NT2/D1 (cell line): ENCODE results near the gene SLC17A5.

ENCODE experiments used
- SUZ12 ChIP-seq: IDR thresholded peaks from 2 replicates; pipeline ENCODE4 v1.6.1; 2011; ENCODE audit not compliant: insufficient read length, insufficient read depth; ENCODE audit errors: extremely low read depth
- YY1 ChIP-seq: IDR thresholded peaks from 2 replicates; pipeline ENCODE4 v1.6.1; 2011; ENCODE audit not compliant: insufficient read length, insufficient read depth
- ZNF274 ChIP-seq: IDR thresholded peaks from 2 replicates; pipeline ENCODE4 v1.6.1; 2011; ENCODE audit warnings: mild to moderate bottlenecking, low read depth, low read length

DNA sequence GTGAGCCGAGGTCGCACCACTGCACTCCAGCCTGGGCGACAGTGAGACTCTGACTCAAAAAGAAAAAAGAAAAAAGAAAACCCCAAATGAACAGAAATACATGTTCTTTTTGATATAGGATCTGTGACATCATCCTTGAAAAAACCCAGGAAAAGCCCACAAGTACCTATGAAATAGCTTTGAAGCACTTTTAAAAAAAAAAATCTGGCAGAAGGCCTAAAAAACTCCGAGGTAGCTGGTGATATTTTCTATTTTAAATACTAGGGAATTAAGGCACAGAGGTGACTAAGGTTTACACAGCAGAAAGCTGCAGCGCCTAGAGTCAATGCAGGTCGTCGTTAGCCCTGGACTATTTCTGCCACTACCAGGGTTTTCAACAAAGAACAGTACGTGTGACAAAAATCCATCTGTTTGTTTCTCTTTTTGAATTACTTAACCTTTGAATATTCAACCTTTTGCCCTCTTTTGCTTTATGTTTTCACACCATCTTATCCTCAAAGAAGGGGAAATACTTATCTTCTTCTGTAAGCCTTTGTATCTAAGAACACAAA, 93.5 kb downstream of the SLC17A5 start:
- TF ChIP-seq ZNF274 (no peak), YY1 (no peak), SUZ12 (no peak)
